C4-2B (cell line): Measurements from ENCODE around the gene AMPH.

Experiments used
- CTCF ChIP-seq: fragments of 450-650 bp; conservative IDR thresholded peaks from 2 replicates; pipeline ENCODE4 v1.5.1; 2017; ENCODE audit warnings: mild to moderate bottlenecking
- ZFX ChIP-seq: fragments of 450-650 bp; IDR thresholded peaks from 2 replicates; pipeline ENCODE4 v1.6.1; 2017

- TF ChIP-seq CTCF (no peak), ZFX (no peak)
These were observed 247.9 kb downstream of the AMPH start for GRCh38 chr7:38383281-38383680.
